Pons (tissue), 1 donor: ENCODE measurements around the gene C16orf74.

Experiments
- DNase-seq: peaks from one replicate; pipeline ENCODE4 v3.0.0-alpha.2; 2016; ENCODE audit warnings: low spot score

C16orf74 gene

DNA sequence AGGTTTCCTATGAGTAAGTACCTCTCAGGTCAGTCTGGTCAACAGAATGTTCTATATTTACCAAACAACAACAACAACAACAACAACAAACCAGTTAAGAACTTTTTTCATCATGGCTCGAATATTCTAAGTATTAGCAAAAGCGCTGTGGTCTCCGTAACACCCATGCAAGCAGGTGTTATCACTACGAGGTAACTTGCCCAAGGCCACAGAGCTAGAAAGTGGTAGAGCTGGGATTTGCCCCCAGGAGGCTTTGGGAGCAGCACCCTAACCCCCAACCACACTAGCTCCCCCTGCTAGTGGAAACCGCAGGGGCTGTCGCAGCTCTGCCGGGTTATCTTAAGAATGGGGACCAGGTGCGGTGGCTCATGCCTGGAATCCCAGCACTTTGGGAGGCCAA lies 23.9 kb upstream of the C16orf74 start:
- DNase-seq = no peak

- no peak for DNase-seq
Measured at GRCh38 chr16:85774136-85774535, 23.2 kb upstream of the C16orf74 start.

- DNase-seq = no peak
Measured at GRCh38 chr16:85773044-85773443, 22.1 kb upstream of the C16orf74 start.

DNA sequence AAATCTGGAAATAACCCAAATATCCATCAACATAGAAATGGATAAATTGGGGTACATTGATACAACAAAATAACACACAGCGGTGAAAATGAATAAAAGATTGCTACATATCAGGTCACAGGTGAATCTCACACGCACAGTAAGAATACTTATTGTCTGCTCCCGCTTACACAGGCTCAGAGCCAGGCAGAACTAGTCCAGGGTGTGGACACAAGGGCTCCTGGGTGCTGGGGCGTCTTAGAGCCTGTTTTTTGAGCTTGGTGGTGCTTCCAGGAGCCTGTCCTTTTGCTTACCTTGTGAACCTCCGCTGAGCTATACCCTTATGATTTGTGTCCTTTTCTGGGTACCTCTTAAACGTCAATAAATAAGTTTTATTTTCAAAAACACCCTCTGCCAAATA lies 19.8 kb upstream of the C16orf74 start:
- DNase-seq = no peak

DNA sequence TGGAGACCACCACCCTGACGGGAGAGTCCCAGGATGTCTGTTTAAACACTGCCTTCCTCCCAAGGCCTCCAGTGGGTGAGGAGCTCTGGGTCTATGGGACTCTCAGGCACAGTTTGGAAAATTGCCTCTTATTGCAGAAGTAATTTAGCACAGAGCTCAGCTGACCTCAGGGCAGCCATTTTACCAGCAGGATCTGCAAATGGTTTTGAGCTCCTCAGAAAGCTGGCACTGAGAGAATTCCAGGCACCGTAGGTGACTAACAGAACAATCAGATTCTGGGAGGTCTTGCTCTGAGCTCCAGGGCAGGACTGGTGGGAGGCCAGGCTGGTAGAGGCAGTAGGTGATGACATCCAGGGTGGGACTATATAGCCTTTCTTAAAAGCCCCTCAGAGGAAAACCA lies 17.3 kb upstream of the C16orf74 start:
- DNase-seq = no peak

DNA sequence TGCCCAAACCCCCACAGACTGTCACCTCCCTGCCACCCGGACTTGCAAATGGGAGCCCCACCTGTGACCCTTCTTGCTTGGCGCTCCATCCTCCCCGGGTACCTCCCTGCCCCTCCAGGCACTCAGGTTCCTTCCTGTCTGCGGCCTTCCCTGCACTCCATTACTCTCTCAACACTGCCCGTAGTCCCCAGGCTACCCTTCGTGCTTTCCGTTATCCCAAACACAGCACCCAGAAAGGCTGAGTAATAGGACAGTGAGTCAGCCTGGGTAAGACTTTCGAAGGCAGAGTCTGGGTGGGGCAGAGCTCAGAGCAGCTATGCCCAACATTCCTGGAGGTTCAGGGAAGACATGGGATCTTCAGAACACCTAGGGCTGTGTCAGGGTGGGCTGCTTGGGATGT lies 16.6 kb upstream of the C16orf74 start:
- DNase-seq = no peak

- DNase-seq = no peak
Measured at GRCh38 chr16:85765767-85766166, 14.9 kb upstream of the C16orf74 start.

- no peak for DNase-seq
Measured at GRCh38 chr16:85765211-85765610, 14.3 kb upstream of the C16orf74 start.

DNA sequence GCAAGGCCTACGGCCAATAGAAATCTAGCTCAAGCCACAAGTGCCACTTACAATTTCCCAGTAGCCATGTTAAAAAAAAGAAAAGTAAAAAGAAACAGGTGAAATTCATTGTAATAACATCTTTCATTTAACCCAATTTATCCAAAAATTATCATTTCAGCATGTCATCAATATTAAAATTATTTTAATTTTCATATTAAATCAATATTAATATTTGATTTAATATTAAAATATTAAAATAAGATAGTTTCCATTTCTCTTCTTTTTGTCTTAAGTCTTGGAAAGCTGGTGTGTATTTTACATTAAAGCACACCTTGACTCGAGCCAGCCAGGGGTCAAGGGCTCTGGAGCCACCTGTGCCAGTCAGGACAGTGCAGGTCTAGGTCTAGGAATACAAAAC lies 12.7 kb upstream of the C16orf74 start:
- no peak for DNase-seq

- DNase-seq = no peak
Measured at GRCh38 chr16:85762970-85763369, 12.1 kb upstream of the C16orf74 start.

DNA sequence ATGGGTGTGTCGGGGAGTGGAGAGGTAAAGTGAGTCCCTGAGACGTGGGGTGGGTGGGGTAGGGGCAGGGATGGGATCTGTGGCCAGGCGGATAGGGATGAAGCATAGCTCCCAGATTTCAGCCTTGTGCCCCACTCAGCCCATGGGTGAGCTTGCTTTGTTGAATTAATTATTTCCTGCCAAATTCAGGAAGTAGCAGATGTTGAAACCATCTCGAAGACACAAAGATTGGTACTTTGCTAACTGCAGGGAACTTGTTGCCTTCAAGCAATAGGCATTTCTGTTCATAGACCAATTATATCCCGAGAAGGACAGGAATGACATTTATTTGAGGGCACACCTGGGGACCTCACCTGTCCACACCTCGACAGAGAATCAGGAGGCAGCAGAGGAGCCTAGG lies 11.0 kb upstream of the C16orf74 start:
- DNase-seq = no peak

- DNase-seq = no peak
Measured at GRCh38 chr16:85759631-85760419, 8.9 kb upstream of the C16orf74 start.

DNA sequence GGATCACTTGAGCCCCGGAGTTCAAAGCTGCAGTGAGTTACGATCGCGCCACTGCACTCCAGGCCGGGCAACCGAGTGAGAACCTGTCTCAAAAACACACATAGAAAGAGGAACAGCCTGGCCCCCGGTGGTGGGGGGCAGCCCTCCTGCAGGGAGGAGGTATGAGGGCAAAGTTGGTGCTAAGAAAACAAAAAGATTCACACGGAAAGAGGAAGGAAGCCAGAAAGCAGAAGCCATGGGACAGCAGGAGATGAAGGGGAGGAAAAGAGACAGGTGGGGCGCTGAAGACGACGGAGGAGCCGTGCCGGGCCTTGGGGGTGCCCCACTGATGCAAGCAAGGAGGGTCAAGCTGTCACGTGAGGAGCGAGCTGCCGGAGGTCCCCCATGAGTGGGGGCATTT lies 8.2 kb upstream of the C16orf74 start:
- DNase-seq = no peak

DNA sequence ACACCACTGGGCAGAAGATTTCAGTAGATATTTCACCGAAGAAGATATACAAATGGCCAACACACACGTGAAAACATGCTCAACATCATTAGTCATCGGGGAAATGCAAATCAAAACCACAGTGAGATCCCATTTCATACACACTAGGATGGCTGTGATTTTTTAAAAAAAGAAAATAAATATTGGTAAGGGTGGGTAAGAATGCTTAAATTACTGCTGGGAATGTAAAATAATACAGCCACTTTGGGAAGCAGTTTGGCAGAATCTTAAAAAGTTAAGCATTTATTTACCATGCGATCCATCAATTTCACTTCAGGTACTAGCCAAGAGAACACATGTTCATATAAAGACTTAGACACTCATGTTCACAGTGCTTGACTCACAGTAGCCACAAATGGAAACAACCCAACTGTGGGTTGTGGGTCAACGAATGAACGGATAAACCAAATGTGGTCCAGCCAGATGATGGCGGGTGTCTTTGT lies 6.5 kb upstream of the C16orf74 start:
- DNase-seq = no peak

DNA sequence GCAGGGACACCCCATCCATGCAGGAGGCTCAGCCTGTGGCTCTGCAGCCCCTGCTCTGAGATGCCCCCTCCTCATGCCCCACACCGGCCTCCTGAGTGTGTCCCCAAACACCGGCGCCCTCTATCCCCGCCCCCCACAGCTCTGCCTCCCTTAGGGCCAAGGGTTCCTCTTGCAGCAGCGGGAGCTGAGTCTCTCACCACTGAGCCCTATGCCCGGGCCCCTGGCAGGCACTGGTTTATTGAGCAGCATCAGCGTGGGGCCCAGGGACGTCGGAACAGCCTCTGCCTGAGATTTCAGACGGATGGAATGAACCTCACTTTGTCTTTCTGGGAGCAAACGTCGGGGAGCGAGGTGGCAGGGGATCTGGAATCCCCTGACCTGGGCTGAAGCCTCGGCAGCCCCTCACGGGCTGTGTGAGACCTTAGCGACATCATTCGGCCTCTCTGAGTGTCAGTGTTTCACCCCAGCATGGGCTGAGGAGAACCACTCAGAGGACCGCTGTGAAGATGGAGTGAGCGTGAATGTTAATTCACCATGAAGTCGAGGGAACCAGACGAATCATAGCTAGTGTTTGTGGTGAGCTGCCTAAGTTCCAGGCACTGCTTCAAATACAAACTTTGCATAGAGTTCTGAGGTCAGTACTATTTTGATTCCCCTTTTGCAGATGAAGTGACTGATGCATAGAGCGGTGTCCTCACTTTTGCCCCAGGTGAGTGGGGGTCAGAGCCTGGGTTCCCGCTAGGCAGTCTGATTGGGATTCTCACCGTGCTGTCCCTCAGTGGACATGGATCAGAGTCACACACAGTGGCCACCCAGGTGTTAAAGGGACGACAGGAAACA lies 5.3 kb upstream of the C16orf74 start:
- no peak for DNase-seq

GRCh38 chr16:85754413-85754812 lies 3.5 kb upstream of the C16orf74 start:
- DNase-seq = no peak

GRCh38 chr16:85753976-85754375 lies 3.1 kb upstream of the C16orf74 start:
- DNase-seq = no peak

DNA sequence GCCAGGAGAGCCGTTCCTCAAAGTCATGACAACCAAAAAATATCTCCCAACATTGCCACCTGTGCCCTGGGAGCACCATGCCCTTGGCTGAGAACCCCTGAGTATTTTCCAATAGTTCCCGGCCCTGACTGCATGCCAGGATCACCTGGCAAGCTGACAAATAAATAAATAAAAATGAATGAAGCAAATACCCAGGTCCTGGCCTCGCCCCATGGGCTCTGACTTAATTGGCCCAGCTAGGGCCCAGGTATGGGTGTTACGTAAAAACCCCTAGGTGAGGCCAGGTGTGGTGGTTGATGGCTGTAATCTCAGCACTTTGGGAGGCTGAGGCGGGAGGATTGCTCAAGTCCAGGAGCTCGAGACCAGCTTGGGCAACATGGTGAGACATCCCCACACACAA lies 2.7 kb upstream of the C16orf74 start:
- no peak for DNase-seq

DNA sequence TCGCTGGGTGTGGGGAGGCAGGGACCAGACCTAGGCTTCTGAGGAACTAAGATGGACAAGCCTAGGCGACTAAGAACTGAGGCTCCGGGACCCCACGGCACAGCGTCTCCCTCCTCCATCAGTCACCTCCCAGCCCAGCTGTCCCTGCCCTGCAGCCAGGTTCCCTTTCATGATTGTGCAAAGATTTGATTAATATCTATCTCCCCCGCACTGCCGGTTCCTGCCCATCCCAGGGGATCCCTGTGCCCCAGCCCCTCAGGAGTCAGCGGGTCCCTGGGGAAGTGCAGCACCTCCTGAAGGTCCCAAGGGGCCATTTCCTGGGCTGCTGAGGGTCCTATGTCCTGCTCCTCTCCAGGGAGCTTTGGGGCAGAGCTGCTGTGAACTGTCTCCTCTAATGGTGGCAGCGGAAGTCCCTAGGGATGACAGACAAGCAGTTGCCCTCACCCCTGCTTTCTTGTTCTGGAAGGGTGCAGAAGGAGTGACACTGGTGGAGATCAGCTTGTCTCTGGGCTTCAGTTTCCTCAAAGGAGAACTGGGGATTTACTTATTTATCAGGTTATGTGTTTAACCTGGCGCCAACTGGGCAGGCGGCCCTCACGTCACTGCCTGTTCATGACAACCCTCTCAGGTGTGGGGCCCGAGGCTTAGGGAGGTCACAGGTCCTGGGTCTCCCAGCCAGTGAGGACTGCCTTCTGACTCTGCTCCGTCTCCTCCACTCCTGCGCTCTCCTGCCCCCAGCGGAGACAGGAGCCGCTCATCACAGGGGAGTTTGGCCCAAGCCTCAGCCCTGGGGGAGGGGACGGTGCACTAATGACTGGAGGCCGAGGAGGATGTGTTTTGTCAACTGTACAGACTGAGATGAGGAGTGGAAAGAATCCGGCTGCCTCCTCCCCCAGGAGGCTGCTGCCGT lies 1.9 kb upstream of the C16orf74 start:
- DNase-seq = no peak

- no peak for DNase-seq
Measured at GRCh38 chr16:85751698-85752501, 1.0 kb upstream of the C16orf74 start.

DNA sequence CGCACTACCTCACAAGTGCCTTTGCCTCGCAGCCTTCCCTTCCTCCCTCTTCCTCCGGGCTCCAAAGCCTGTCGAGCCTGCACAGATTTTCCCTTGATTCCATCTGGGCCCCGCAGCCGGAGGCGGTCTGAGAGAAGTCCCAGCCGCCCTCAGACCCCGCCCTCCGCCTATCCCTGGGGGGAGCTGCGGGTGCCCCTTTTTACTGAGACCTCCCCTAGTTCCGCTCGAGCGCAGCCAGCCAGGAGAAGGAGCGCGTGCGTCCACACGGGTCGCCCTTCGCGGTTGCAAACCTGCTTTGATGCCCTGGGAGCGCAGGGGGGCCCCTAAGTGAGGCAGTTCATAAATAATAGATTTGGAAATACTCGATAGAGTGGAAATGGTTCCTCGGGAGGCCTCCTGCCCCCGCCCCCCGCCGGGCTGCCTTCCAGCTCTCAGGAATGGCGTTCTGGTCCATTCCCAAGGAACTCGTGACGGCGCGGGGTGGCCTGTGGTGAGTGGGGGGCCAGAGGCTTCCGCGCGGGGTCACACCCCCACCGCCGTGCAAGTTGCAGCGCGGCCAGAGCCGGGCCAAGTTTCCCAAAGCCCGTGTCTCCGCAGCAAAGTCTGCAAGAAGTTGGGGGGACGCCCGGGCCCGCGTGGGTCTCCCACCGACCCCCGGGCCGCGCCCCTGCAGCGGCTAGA lies 610 bp downstream of the C16orf74 start:
- DNase-seq = no peak
